ENCODE data around the gene STARD7.

Gene STARD7

GRCh38 chr2:96205888-96206287, 2.7 kb downstream of the STARD7 start:
- no peak overlapping the region; the same call in 1 of the 2 replicates for H3K27ac ChIP-seq
- H3K36me3 ChIP-seq: peaks cover 29% of the 10 kb centered on the region
- no peak for DNase-seq
- TF ChIP-seq CTCF (IDR thresholded peaks at IDR 0.05; ENCODE audit: low read depth, low read length): no peak
- no peaks in the 10 kb centered on the region for H3K27me3 ChIP-seq (ENCODE audit: insufficient read depth, low read depth, severe bottlenecking)
- no peak overlapping the region for H3K4me3 ChIP-seq (ENCODE audit: low read depth, low read length)
- H3K9me3 ChIP-seq (ENCODE audit: severe bottlenecking): no peaks in the 10 kb centered on the region

- no peaks in the 10 kb centered on the region for H3K27me3 ChIP-seq (ENCODE audit: insufficient read depth, low read depth, severe bottlenecking)
- no peak for DNase-seq
- H3K36me3 ChIP-seq: peaks cover 24% of the 10 kb centered on the region
- H3K4me3 ChIP-seq (ENCODE audit: low read depth, low read length): no peak overlapping the region
- peak overlapping the region; percentile 14 for H3K27ac ChIP-seq
- H3K9me3 ChIP-seq (ENCODE audit: severe bottlenecking): no peaks in the 10 kb centered on the region
- TF ChIP-seq CTCF (IDR thresholded peaks at IDR 0.05; ENCODE audit: low read depth, low read length): no peak
Observed at GRCh38 chr2:96204836-96205624, 3.6 kb downstream of the STARD7 start.

- Histone ChIP-seq H3K36me3 (peaks cover 28% of the 10 kb centered on the region), H3K27ac (peak overlapping the region; percentile 84), H3K9me3 (ENCODE audit: severe bottlenecking) (no peaks in the 10 kb centered on the region), H3K27me3 (ENCODE audit: insufficient read depth, low read depth, severe bottlenecking) (no peaks in the 10 kb centered on the region), H3K4me3 (ENCODE audit: low read depth, low read length) (peak overlapping the region; percentile 28)
- DNase-seq: peak; percentile 37
- TF ChIP-seq CTCF (IDR thresholded peaks at IDR 0.05; ENCODE audit: low read depth, low read length): no peak
Observed at GRCh38 chr2:96203130-96204028, 5.2 kb downstream of the STARD7 start.

GRCh38 chr2:96202152-96202854, 6.3 kb downstream of the STARD7 start:
- 0 out of 2 replicates have a peak overlapping the region, but pooled peaks have one; percentile 4 for H3K27ac ChIP-seq
- H3K9me3 ChIP-seq (ENCODE audit: severe bottlenecking): no peaks in the 10 kb centered on the region
- DNase-seq: no peak
- no peak for TF ChIP-seq CTCF (IDR thresholded peaks at IDR 0.05; ENCODE audit: low read depth, low read length)
- no peaks in the 10 kb centered on the region for H3K27me3 ChIP-seq (ENCODE audit: insufficient read depth, low read depth, severe bottlenecking)
- no peak overlapping the region for H3K4me3 ChIP-seq (ENCODE audit: low read depth, low read length)
- peaks cover 25% of the 10 kb centered on the region for H3K36me3 ChIP-seq

GRCh38 chr2:96201338-96201737, 7.3 kb downstream of the STARD7 start:
- no peak overlapping the region for H3K4me3 ChIP-seq (ENCODE audit: low read depth, low read length)
- DNase-seq: no peak
- no peaks in the 10 kb centered on the region for H3K9me3 ChIP-seq (ENCODE audit: severe bottlenecking)
- H3K27me3 ChIP-seq (ENCODE audit: insufficient read depth, low read depth, severe bottlenecking): no peaks in the 10 kb centered on the region
- TF ChIP-seq CTCF (IDR thresholded peaks at IDR 0.05; ENCODE audit: low read depth, low read length): no peak
- peaks cover 22% of the 10 kb centered on the region for H3K36me3 ChIP-seq
- no peak overlapping the region for H3K27ac ChIP-seq

All from WERI-Rb-1 (cell line).